NB4 (cell line): ENCODE results near the gene PPP1R15B.

Experiments
- DNase-seq: peaks from one replicate; pipeline ENCODE4 v3.0.0; 2010; ENCODE audit warnings: low read depth
- H3K4me3 ChIP-seq: one replicate; pipeline ENCODE4 v1.5.1; 2011; ENCODE audit warnings: mild to moderate bottlenecking, low read depth, low read length, moderate library complexity
- CTCF ChIP-seq: IDR thresholded peaks from one replicate; pipeline ENCODE4 v1.5.1; 2012; ENCODE audit warnings: low read depth, low read length
- MAX ChIP-seq: IDR thresholded peaks from 2 replicates; pipeline ENCODE4 v1.6.1; 2011; ENCODE audit warnings: low read depth, low read length
- MYC ChIP-seq: IDR thresholded peaks from 2 replicates; pipeline ENCODE4 v1.6.1; 2011; ENCODE audit warnings: low read depth, low read length
- POLR2A ChIP-seq: IDR thresholded peaks from 2 replicates; pipeline ENCODE4 v1.6.1; 2011; ENCODE audit warnings: mild to moderate bottlenecking; ENCODE audit not compliant: insufficient read length; ENCODE audit errors: extremely low read depth

The PPP1R15B gene

DNA sequence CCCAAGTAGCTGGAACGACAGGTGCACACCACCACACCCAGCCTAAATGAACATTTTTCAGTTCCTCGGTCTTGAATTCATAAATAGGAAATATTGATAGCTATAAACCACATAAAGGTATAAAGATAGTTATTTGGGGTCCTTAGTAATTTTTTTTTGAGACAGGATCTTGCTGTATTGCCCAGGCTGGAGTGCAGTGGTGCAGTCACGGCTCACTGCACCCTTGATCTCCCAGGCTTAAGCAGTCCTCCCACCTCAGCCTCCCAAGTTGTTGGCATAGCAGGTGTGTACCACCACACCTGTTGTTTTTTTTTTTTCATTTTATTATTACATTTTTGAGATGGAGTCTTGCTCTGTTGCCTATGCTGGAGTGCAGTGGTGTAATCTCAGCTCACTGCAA lies 3.7 kb upstream of the PPP1R15B start:
- H3K4me3 ChIP-seq = no peak overlapping the region
- no peak for DNase-seq
- TF ChIP-seq CTCF (no peak), MYC (no peak), POLR2A (no peak), MAX (no peak)

GRCh38 chr1:204414016-204414415 lies 2.4 kb upstream of the PPP1R15B start:
- TF ChIP-seq POLR2A = no peak
- TF ChIP-seq MAX = no peak
- TF ChIP-seq MYC = no peak
- TF ChIP-seq CTCF = no peak
- peak; percentile 49 for DNase-seq

GRCh38 chr1:204413170-204413535 lies 1.5 kb upstream of the PPP1R15B start:
- no peak for TF ChIP-seq POLR2A
- TF ChIP-seq MAX = no peak
- no peak for TF ChIP-seq MYC
- no peak for TF ChIP-seq CTCF
- no peak for DNase-seq
- H3K4me3 ChIP-seq = no peak overlapping the region

More at GRCh38 chr1:204414016-204414415, 2.4 kb upstream of the PPP1R15B start:
- H3K4me3 ChIP-seq = no peak overlapping the region

GRCh38 chr1:204410688-204411450 lies 748 bp downstream of the PPP1R15B start:
- H3K4me3 ChIP-seq = peak overlapping the region; percentile 99
- peak; percentile 66 for DNase-seq
- TF ChIP-seq CTCF (no peak), POLR2A (no peak), MAX (no peak), MYC (no peak)

- DNase-seq = no peak
- H3K4me3 ChIP-seq = peak overlapping the region; percentile 99
Observed at GRCh38 chr1:204409836-204410687, 1.6 kb downstream of the PPP1R15B start.

More at GRCh38 chr1:204409836-204410687, 1.6 kb downstream of the PPP1R15B start:
- TF ChIP-seq CTCF (no peak), POLR2A (no peak), MAX (no peak), MYC (no peak)
